ENCODE results near the gene SMOC2. TPM values are rescaled to one million over a fixed set of nuclear protein-coding genes. Genes with fewer than 3 reads are reported as not detected.

Gene SMOC2
- total RNA-seq, 1 experiment from 2014 or later = 2.1 TPM

DNA sequence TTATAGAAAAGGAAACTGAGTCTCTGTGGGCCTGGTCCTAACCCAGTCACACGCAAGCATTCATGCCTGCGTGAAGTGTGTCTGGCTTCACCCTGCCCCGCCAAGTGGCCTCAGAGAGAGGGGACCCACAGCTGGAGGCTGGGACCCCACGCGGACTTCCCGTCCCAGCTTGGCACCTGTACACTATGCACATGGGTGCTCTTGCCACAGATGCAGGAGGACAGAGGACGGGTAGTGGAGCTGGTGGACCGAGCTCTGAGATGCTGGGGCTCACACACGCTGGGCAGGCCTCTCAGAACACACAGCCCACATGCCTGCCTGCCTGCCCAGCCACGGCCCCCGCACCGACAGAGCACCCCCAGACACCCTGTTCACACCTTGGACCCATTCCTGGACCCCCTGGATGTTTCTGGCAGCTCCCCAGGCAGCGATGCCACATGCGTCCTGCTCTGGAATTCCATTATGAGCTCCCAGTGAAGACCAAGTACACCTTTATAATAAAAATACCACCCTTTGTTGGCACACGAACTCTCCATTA lies 24.9 kb upstream of the SMOC2 start:
- no peaks in the 10 kb centered on the region for H3K79me1 ChIP-seq (ENCODE audit: insufficient read depth, low read depth, low read length, poor library complexity, severe bottlenecking)

More for the DNA sequence above, 24.9 kb upstream of the SMOC2 start:
- Histone ChIP-seq H2BK15ac (ENCODE audit: low read depth, low read length) (no peak overlapping the region), H3K14ac (ENCODE audit: insufficient read depth, low read length) (no peak overlapping the region; the same call in 1 of the 2 replicates), H3K9ac (ENCODE audit: extremely low read depth, insufficient read length, low read length) (no peak overlapping the region), H3K23me2 (ENCODE audit: insufficient read length, low read depth, low read length, poor library complexity, severe bottlenecking) (no peaks in the 10 kb centered on the region), H3K27me3 (ENCODE audit: insufficient read depth, low read length) (no peaks in the 10 kb centered on the region), H2BK120ac (ENCODE audit: low read depth, low read length, poor library complexity, severe bottlenecking) (no peak overlapping the region), H4K91ac (ENCODE audit: insufficient read length, low read depth, low read length) (no peak overlapping the region), H3K56ac (ENCODE audit: insufficient read length, low read depth, low read length) (no peak overlapping the region), H4K8ac (replicated peaks; ENCODE audit: insufficient read length, low read depth, low read length) (no peak overlapping the region), H4K20me1 (ENCODE audit: control insufficient read depth, insufficient read depth, insufficient read length) (no peaks in the 10 kb centered on the region), H3K4me1 (ENCODE audit: insufficient read depth, low read length) (no peaks in the 10 kb centered on the region), H2AFZ (ENCODE audit: low read length) (no peak overlapping the region), H2BK5ac (ENCODE audit: insufficient read length, low read length) (no peak overlapping the region), H3K27ac (ENCODE audit: insufficient read length, low read depth, low read length) (no peak overlapping the region), H3K4ac (ENCODE audit: low read depth, low read length) (no peak overlapping the region), H3K18ac (ENCODE audit: insufficient read length, low read depth, low read length) (no peak overlapping the region), H3K4me2 (ENCODE audit: insufficient read depth, insufficient read length, low read length) (no peak overlapping the region), H3T11ph (ENCODE audit: low read length) (no peak overlapping the region), H4K5ac (ENCODE audit: insufficient read length, low read depth, low read length) (no peak overlapping the region), H3K9me3 (ENCODE audit: control insufficient read depth, low read depth, low read length) (no peaks in the 10 kb centered on the region), H2AK5ac (ENCODE audit: insufficient read length, low read length) (no peak overlapping the region), H3K79me2 (ENCODE audit: insufficient read depth, low read length) (no peaks in the 10 kb centered on the region), H2BK12ac (ENCODE audit: insufficient read length, low read depth, low read length) (no peak overlapping the region), H2BK20ac (ENCODE audit: low read depth, low read length, poor library complexity, severe bottlenecking) (no peak overlapping the region), H3K23ac (ENCODE audit: insufficient read length, low read depth, low read length) (no peak overlapping the region)
- H3K4me1 Mint-ChIP-seq = peaks cover 6 to 17% of the 10 kb centered on the region in 2 experiments
- no peak overlapping the region; a peak in 1 of 7 replicates for H3K27ac Mint-ChIP-seq
- no CpG with 5 or more reads among the region's 15 CpGs for WGBS (ENCODE audit: extremely low coverage, insufficient read length, low lambda C conversion rate)
- no peak for DNase-seq
- H3K27me3 Mint-ChIP-seq (ENCODE audit: low read depth) = peaks cover 4% of the 10 kb centered on the region
- H3K4me3 Mint-ChIP-seq = no peak overlapping the region
- H3K9me3 Mint-ChIP-seq = no peaks in the 10 kb centered on the region
- TF ChIP-seq, protein P1, sequence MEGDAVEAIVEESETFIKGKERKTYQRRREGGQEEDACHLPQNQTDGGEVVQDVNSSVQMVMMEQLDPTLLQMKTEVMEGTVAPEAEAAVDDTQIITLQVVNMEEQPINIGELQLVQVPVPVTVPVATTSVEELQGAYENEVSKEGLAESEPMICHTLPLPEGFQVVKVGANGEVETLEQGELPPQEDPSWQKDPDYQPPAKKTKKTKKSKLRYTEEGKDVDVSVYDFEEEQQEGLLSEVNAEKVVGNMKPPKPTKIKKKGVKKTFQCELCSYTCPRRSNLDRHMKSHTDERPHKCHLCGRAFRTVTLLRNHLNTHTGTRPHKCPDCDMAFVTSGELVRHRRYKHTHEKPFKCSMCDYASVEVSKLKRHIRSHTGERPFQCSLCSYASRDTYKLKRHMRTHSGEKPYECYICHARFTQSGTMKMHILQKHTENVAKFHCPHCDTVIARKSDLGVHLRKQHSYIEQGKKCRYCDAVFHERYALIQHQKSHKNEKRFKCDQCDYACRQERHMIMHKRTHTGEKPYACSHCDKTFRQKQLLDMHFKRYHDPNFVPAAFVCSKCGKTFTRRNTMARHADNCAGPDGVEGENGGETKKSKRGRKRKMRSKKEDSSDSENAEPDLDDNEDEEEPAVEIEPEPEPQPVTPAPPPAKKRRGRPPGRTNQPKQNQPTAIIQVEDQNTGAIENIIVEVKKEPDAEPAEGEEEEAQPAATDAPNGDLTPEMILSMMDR (conservative IDR thresholded peaks at IDR 0.05) = no peak
- no peaks in the 10 kb centered on the region for H3K36me3 Mint-ChIP-seq (ENCODE audit: insufficient read depth in 1 of 3, low read depth in 3 of 3)
